OCI-LY3 (cell line): Measurements from ENCODE around the gene RPS6KL1.

Experiments used
- H2AFZ ChIP-seq: fragments of 200-600, 300-600 bp; shearing (Covaris generic); 2 replicates; pipeline ENCODE4 v1.6.0; 2014; ENCODE audit warnings: antibody characterized with exemption, low read depth, low read length
- H3K27ac ChIP-seq: fragments of 200-600, 300-600 bp; sonication (generic); 2 replicates; pipeline ENCODE4 v1.5.1; 2014; ENCODE audit warnings: mild to moderate bottlenecking, low read length, moderate library complexity, mixed read lengths
- H3K27me3 ChIP-seq: fragments of 200-600, 300-600 bp; sonication (generic); 2 replicates; pipeline ENCODE4 v1.6.1; 2014; ENCODE audit warnings: low read depth, low read length, mixed read lengths
- H3K36me3 ChIP-seq: fragments of 200-600, 300-600 bp; sonication (generic); replicated peaks from 2 replicates; pipeline ENCODE3; 2014; ENCODE audit warnings: low read depth, low read length, mixed read lengths
- H3K4me1 ChIP-seq: fragments of 300-600, 200-600 bp; sonication (generic); 2 replicates; pipeline ENCODE4 v1.6.1; 2014; ENCODE audit warnings: low read length, mixed read lengths
- H3K4me2 ChIP-seq: fragments of 200-600, 300-600 bp; sonication (generic); 2 replicates; pipeline ENCODE4 v1.6.1; 2014; ENCODE audit warnings: low read length, mixed read lengths
- H3K4me3 ChIP-seq: fragments of 300-600, 200-600 bp; sonication (generic); 2 replicates; pipeline ENCODE4 v1.5.1; 2014; ENCODE audit warnings: antibody characterized with exemption, mild to moderate bottlenecking, low read length, moderate library complexity
- H3K79me2 ChIP-seq: fragments of 300-600, 200-600 bp; shearing (Covaris generic); 2 replicates; pipeline ENCODE4 v1.6.1; 2014; ENCODE audit warnings: mild to moderate bottlenecking, low read length, mixed read lengths
- H3K9ac ChIP-seq: fragments of 300-600, 200-600 bp; shearing (Covaris generic); 2 replicates; pipeline ENCODE4 v1.6.0; 2014; ENCODE audit warnings: mild to moderate bottlenecking, low read length, moderate library complexity
- H3K9me3 ChIP-seq: fragments of 200-600, 300-600 bp; shearing (Covaris generic); 2 replicates; pipeline ENCODE4 v1.6.1; 2014; ENCODE audit warnings: low read length, mixed read lengths; ENCODE audit not compliant: insufficient read depth
- H4K20me1 ChIP-seq: fragments of 200-600, 300-600 bp; sonication (generic); 2 replicates; pipeline ENCODE4 v1.6.1; 2016; ENCODE audit warnings: low read length, mixed read lengths; ENCODE audit not compliant: insufficient read depth
- EZH2phosphoT487 ChIP-seq: fragments of 200-600 bp; shearing (Covaris generic); IDR thresholded peaks from 2 replicates; pipeline ENCODE4 v1.6.1; 2018; ENCODE audit warnings: antibody characterized with exemption, mixed run types, low read depth
- TF ChIP-seq, protein P1 (sequence below): fragments of 200-600, 300-600 bp; sonication (generic); IDR thresholded peaks from 2 replicates; pipeline ENCODE4 v1.5.1; 2014; ENCODE audit warnings: antibody characterized with exemption, low read length, low read depth

Gene RPS6KL1

DNA sequence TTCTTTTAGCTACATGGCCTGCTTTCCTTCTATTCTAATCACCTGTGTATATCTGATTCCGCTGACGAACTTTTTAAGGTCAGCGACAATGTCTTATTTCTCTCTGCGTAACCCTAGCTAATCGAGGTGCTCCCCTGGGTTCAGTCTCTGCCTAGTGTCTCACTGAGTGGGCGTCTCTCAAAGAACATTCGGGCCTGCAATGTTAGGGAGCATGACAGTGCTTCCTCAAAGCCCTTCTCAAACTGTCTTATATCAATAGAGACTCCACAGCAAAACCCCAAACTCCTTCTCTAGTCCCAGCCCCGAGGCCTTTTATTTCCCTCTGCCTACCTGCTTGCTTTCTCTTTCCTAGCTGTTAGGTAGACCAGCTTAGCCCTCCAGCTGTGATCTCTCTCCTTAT lies 13.7 kb upstream of the RPS6KL1 start:
- Histone ChIP-seq H3K4me2 (no peak overlapping the region), H3K4me1 (peaks cover 55% of the 10 kb centered on the region), H3K36me3 (no peaks in the 10 kb centered on the region), H3K27ac (no peak overlapping the region), H3K79me2 (no peaks in the 10 kb centered on the region), H2AFZ (no peak overlapping the region), H4K20me1 (no peaks in the 10 kb centered on the region), H3K9ac (no peak overlapping the region), H3K27me3 (no peaks in the 10 kb centered on the region), H3K4me3 (no peak overlapping the region), H3K9me3 (no peaks in the 10 kb centered on the region)
- TF ChIP-seq, protein P1, sequence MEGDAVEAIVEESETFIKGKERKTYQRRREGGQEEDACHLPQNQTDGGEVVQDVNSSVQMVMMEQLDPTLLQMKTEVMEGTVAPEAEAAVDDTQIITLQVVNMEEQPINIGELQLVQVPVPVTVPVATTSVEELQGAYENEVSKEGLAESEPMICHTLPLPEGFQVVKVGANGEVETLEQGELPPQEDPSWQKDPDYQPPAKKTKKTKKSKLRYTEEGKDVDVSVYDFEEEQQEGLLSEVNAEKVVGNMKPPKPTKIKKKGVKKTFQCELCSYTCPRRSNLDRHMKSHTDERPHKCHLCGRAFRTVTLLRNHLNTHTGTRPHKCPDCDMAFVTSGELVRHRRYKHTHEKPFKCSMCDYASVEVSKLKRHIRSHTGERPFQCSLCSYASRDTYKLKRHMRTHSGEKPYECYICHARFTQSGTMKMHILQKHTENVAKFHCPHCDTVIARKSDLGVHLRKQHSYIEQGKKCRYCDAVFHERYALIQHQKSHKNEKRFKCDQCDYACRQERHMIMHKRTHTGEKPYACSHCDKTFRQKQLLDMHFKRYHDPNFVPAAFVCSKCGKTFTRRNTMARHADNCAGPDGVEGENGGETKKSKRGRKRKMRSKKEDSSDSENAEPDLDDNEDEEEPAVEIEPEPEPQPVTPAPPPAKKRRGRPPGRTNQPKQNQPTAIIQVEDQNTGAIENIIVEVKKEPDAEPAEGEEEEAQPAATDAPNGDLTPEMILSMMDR, result no peak
- no peak for TF ChIP-seq EZH2phosphoT487

DNA sequence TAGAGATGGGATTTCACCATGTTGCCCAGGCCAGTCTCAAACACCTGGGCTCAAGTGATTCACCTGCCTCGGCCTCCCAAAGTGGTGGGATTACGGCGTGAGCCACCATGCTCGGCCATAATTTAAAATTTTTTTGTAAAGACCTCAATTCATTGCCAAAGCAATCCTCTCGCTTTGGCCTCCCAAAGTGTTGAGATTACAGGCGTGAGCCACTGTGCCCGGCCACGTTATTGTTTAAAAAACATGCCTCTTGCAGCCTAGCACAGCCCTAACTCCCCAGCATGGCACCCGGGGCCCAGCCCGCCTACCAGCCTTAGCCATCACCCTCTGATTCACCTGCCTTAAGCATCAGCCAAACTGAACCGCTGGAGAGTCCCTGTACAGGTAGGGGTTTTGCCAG lies 13.1 kb upstream of the RPS6KL1 start:
- Histone ChIP-seq H3K36me3 (no peaks in the 10 kb centered on the region), H3K4me1 (peaks cover 49% of the 10 kb centered on the region)
- TF ChIP-seq, protein P1, result no peak
- TF ChIP-seq EZH2phosphoT487, result no peak

DNA sequence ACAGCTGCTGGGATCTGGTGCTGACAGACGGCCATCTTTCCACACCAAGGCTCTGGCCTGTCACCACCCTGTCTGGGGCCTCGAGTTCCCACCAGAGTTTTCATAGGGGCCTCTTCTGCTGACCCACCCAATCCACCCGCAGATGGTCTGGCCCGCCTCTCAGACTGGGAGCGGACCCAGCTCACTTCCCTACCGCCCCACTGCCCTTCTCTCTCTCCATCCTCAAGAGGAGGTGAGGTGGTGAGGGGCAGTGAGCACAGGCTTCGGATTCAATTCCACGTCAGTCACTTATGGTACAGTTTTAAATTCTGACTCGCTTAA lies 12.3 kb upstream of the RPS6KL1 start:
- no peaks in the 10 kb centered on the region for H4K20me1 ChIP-seq
- no peak overlapping the region for H3K9ac ChIP-seq
- TF ChIP-seq EZH2phosphoT487, result no peak
- TF ChIP-seq, protein P1, result no peak
- no peaks in the 10 kb centered on the region for H3K79me2 ChIP-seq
- no peak overlapping the region for H3K4me2 ChIP-seq
- peaks cover 41% of the 10 kb centered on the region for H3K4me1 ChIP-seq
- H3K9me3 ChIP-seq, result no peaks in the 10 kb centered on the region
- H2AFZ ChIP-seq, result no peak overlapping the region
- no peaks in the 10 kb centered on the region for H3K36me3 ChIP-seq
- no peak overlapping the region for H3K4me3 ChIP-seq
- H3K27ac ChIP-seq, result no peak overlapping the region
- no peaks in the 10 kb centered on the region for H3K27me3 ChIP-seq

More for the DNA sequence above, 13.1 kb upstream of the RPS6KL1 start:
- H3K27me3 ChIP-seq, result no peaks in the 10 kb centered on the region
- no peaks in the 10 kb centered on the region for H3K79me2 ChIP-seq
- H3K9me3 ChIP-seq, result no peaks in the 10 kb centered on the region
- no peak overlapping the region for H3K9ac ChIP-seq
- no peaks in the 10 kb centered on the region for H4K20me1 ChIP-seq
- H3K27ac ChIP-seq, result no peak overlapping the region
- H3K4me3 ChIP-seq, result no peak overlapping the region
- H3K4me2 ChIP-seq, result no peak overlapping the region
- no peak overlapping the region for H2AFZ ChIP-seq

DNA sequence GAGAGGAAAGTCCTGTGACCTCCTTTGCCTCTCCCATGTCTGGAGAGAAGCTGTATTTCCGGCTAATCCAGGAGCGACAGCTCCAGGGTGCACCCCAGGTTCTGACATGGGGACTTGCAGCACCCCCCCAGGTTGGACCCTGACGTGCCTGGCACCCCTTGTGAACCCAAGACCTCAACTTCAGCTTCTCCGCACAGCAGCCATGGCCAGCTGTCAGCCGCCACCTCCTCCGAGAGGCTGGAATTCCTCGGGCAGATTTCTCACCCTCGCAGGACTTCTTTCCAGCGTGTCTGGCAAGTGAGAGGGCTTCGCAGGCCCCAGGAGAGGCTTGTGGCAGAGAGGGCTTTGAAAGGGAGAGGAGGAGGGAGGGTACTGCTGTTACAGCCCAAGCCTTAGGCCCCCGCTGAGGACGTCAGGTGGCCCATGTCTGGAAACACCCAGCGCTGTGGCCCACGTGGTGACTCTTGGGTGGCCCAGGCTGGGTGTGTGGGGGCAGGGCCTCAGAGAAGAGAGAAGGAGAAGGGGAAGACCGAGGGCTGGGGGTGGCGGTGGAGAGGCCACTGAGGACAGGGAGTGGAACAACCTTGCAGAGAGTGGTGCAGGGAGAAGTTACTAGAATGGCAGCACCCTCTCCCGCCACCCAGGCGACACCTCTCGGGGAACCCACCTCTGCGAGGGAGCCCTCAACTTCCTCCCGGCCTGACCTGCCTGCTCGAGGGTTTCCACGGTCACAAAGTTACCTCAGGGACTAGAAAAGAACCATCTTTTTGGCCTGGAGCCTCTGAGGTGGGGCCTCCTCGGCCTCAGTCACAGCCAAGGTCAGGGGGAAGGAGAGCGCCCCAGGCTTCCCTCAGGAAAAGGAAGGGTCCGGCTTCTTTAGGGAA lies 11.7 kb upstream of the RPS6KL1 start:
- H3K4me2 ChIP-seq, result no peak overlapping the region
- H4K20me1 ChIP-seq, result no peaks in the 10 kb centered on the region
- H3K27me3 ChIP-seq, result 0 out of 2 replicates have a peak, but pooled peaks cover 2% of the 10 kb centered on the region
- no peaks in the 10 kb centered on the region for H3K9me3 ChIP-seq
- peaks cover 35% of the 10 kb centered on the region for H3K4me1 ChIP-seq
- H2AFZ ChIP-seq, result no peak overlapping the region
- H3K4me3 ChIP-seq, result no peak overlapping the region
- TF ChIP-seq EZH2phosphoT487, result no peak
- TF ChIP-seq, protein P1, result no peak
- H3K9ac ChIP-seq, result no peak overlapping the region
- H3K27ac ChIP-seq, result no peak overlapping the region
- no peaks in the 10 kb centered on the region for H3K79me2 ChIP-seq
- H3K36me3 ChIP-seq, result no peaks in the 10 kb centered on the region
